ENCODE results near the gene CD84.
"Not testable (repeated sequence)": the region's sequence is repeated elsewhere in the genome, so short reads cannot be mapped to it uniquely, and the experiment has no call there.

The CD84 gene

GRCh38 chr1:160542303-160542945 lies 36.9 kb downstream of the CD84 start:
- no peak for DNase-seq (ENCODE audit: low read depth in 1 of 2, low spot score in 1 of 2)

- DNase-seq (ENCODE audit: low read depth in 1 of 2, low spot score in 1 of 2): no peak
These were observed 37.5 kb downstream of the CD84 start for GRCh38 chr1:160541622-160542302.

GRCh38 chr1:160540859-160541233 lies 38.5 kb downstream of the CD84 start:
- no peak for DNase-seq (ENCODE audit: low read depth in 1 of 2, low spot score in 1 of 2)

GRCh38 chr1:160539990-160540858 lies 39.1 kb downstream of the CD84 start:
- peak in 1 of 2 donors; percentile 16 for DNase-seq (ENCODE audit: low read depth in 1 of 2, low spot score in 1 of 2)

GRCh38 chr1:160539684-160539989 lies 39.7 kb downstream of the CD84 start:
- no peak for DNase-seq (ENCODE audit: low read depth in 1 of 2, low spot score in 1 of 2)

- no peak for DNase-seq (ENCODE audit: low read depth in 1 of 2, low spot score in 1 of 2)
These were observed 40.2 kb downstream of the CD84 start for GRCh38 chr1:160538985-160539651.

GRCh38 chr1:160537714-160538665 lies 41.3 kb downstream of the CD84 start:
- DNase-seq (ENCODE audit: low read depth in 1 of 2, low spot score in 1 of 2): no peak

- no peak for DNase-seq (ENCODE audit: low read depth in 1 of 2, low spot score in 1 of 2)
These were observed 44.3 kb downstream of the CD84 start for GRCh38 chr1:160534823-160535605.

- not testable (repeated sequence) for DNase-seq (ENCODE audit: low read depth in 1 of 2, low spot score in 1 of 2)
These were observed 46.8 kb downstream of the CD84 start for GRCh38 chr1:160532557-160532813.

- DNase-seq (ENCODE audit: low read depth in 1 of 2, low spot score in 1 of 2): not testable (repeated sequence)
These were observed 47.3 kb downstream of the CD84 start for GRCh38 chr1:160531809-160532556.

- not testable (repeated sequence) for DNase-seq (ENCODE audit: low read depth in 1 of 2, low spot score in 1 of 2)
These were observed 49.8 kb downstream of the CD84 start for GRCh38 chr1:160529401-160529952.

GRCh38 chr1:160523789-160524188 lies 55.5 kb downstream of the CD84 start:
- not testable (repeated sequence) for DNase-seq (ENCODE audit: low read depth in 1 of 2, low spot score in 1 of 2)

GRCh38 chr1:160522622-160523345 lies 56.5 kb downstream of the CD84 start, which contains the start of gene SLAMF6:
Gene SLAMF6, minus strand, starts transcription at chr1:160523255. Its CDS starts 63 bp downstream, at chr1:160523192.
- DNase-seq (ENCODE audit: low read depth in 1 of 2, low spot score in 1 of 2): peak; percentile 13 to 16

GRCh38 chr1:160522136-160522535 lies 57.2 kb downstream of the CD84 start:
- no peak for DNase-seq (ENCODE audit: low read depth in 1 of 2, low spot score in 1 of 2)

GRCh38 chr1:160521554-160521953 lies 57.7 kb downstream of the CD84 start:
- no peak for DNase-seq (ENCODE audit: low read depth in 1 of 2, low spot score in 1 of 2)

GRCh38 chr1:160520999-160521398 lies 58.3 kb downstream of the CD84 start:
- no peak for DNase-seq (ENCODE audit: low read depth in 1 of 2, low spot score in 1 of 2)

- no peak for DNase-seq (ENCODE audit: low read depth in 1 of 2, low spot score in 1 of 2)
These were observed 58.7 kb downstream of the CD84 start for GRCh38 chr1:160520582-160520981.
